Activated CD4-positive, alpha-beta T cell treated with anti-CD3 and anti-CD28 coated beads, Interleukin-2, amount 10 ng/mL, durations not matched to agents 24 days and 14 days (primary cell): Measurements from ENCODE around the gene RTF1. TPM values are rescaled to one million over a fixed set of nuclear protein-coding genes. Genes with fewer than 3 reads are reported as not detected.
A peak's percentile ranks its signal among the peaks of the same experiment; 100 is the strongest.

Experiments
- DNase-seq: peaks from one replicate; pipeline ENCODE4 v3.0.0; 2022
- H3K27ac Mint-ChIP-seq: one replicate; pipeline ENCODE4 v1.8.0; 2022; ENCODE audit warnings: mild to moderate bottlenecking, mixed read lengths
- H3K27me3 Mint-ChIP-seq: one replicate; pipeline ENCODE4 v1.8.0; 2022; ENCODE audit warnings: mixed read lengths
- H3K36me3 Mint-ChIP-seq: one replicate; pipeline ENCODE4 v1.8.0; 2022; ENCODE audit warnings: low read depth, mild to moderate bottlenecking, mixed read lengths
- H3K4me1 Mint-ChIP-seq: one replicate; pipeline ENCODE4 v1.8.0; 2021; ENCODE audit warnings: mixed read lengths
- H3K4me3 Mint-ChIP-seq: one replicate; pipeline ENCODE4 v1.8.0; 2022; ENCODE audit warnings: mild to moderate bottlenecking, moderate library complexity, mixed read lengths
- H3K9me3 Mint-ChIP-seq: one replicate; pipeline ENCODE4 v1.8.0; 2021; ENCODE audit warnings: mixed read lengths
- intact Hi-C: fragments of 100-400 bp; cut with micrococcal nuclease; formaldehyde crosslinking; loops from one replicate; pipeline ENCODE4 v1.15.1; 2023
- total RNA-seq: library from RNA; stranded (reverse); gene quantifications from 2 replicates; pipeline ENCODE4 v1.2.3, GENCODE V29; 2022

Gene RTF1
- total RNA-seq, 1 donor from 2014 or later: 38.1 TPM

DNA sequence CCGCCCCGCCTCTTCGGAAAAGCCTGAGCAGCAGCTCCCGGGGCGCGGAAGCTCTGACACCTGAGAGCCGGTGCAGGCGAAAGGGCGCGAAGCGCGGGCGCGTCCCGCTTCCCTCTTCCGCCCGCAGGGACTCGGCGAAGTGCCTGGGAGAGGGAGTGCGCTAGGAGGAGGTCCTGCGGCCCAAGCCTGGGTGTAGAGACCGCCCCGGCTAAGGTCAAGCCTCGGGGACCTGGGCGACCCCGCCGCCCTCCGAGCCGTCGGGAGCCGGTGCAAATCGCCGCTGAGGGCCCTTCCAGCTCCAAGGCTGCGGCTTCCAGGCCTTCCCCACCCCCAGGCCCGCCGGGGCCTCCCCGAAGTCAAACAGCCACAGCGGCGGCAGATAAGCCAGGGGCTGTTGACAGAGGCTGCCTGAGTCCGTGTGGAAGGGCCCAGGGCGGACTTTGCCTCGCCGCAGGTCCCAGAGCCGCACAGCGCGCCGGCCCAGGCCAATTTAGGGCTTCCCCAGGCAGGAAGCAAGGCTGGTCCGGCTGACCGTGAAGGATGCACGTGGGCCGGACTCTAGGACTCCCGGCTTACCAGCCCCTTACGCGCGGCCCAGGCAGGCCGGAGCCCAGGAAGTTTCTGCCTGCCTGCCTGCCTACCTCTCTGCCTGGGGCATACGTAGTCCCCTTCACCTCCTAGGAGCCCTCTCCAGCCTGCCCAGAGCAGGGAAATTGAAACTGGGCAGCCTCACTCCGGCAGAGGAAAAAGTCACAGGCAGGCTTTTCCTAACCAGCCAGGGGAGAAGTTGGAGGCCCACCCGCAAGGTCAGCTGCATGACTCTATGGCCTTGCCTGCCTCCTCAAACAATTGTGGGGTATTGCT, 79.1 kb downstream of the RTF1 start:
- no peaks in the 10 kb centered on the region for H3K36me3 Mint-ChIP-seq

GRCh38 chr15:41498657-41499056, 81.8 kb downstream of the RTF1 start:
- no peak overlapping the region for H3K27ac Mint-ChIP-seq
- H3K4me3 Mint-ChIP-seq: no peak overlapping the region
- H3K4me1 Mint-ChIP-seq: peaks cover 16% of the 10 kb centered on the region
- no peaks in the 10 kb centered on the region for H3K36me3 Mint-ChIP-seq
- DNase-seq: peak; percentile 54
- intact Hi-C loops: no loop called here
- peaks cover 66% of the 10 kb centered on the region for H3K27me3 Mint-ChIP-seq
- no peaks in the 10 kb centered on the region for H3K9me3 Mint-ChIP-seq

More for the DNA sequence above, 79.1 kb downstream of the RTF1 start:
- intact Hi-C loops: no loop called here
- peaks cover 52% of the 10 kb centered on the region for H3K27me3 Mint-ChIP-seq
- no peak overlapping the region for H3K27ac Mint-ChIP-seq
- peaks cover 25% of the 10 kb centered on the region for H3K4me1 Mint-ChIP-seq
- no peak for DNase-seq
- H3K4me3 Mint-ChIP-seq: peak overlapping the region; percentile 68
- no peaks in the 10 kb centered on the region for H3K9me3 Mint-ChIP-seq

DNA sequence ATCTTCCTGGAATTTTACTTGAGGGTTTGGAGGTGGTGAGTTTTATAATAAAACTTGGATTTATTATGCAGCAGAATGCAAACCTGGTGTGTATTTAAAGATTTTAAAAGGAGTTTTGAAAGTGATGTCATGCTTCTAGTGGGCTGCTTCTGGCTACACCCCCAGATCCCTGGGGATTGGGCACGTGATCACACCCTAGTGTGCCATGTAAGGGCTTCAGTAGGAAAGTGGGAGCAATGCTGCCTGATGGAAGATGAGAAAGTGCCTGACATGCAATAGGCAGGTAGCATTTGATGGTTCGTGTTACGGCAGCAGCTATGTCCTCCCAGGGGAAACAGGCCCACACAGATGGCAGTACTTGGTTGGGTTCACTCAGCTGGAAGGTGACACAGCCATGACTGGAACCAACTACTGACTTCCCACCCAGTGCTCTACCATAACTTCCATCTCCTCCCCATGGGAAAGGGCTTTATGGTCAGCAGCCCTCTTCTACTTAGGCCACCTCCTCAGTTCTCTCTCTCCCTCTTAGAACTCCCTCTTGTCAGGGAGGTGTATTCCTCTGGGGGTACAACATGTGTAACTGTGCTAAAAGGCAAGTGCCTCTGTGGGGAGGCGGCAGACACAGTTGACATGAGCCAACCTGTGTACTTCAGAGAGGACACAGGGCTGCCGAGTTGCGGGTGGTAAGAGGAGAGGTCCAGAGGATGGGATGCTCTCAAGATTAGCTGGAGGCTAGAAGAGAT, 82.4 kb downstream of the RTF1 start:
- Mint-ChIP-seq H3K4me1 (peaks cover 16% of the 10 kb centered on the region), H3K27me3 (peaks cover 68% of the 10 kb centered on the region), H3K9me3 (no peaks in the 10 kb centered on the region), H3K4me3 (no peak overlapping the region), H3K27ac (no peak overlapping the region), H3K36me3 (no peaks in the 10 kb centered on the region)
- intact Hi-C loops: no loop called here
- DNase-seq: peak; percentile 56

DNA sequence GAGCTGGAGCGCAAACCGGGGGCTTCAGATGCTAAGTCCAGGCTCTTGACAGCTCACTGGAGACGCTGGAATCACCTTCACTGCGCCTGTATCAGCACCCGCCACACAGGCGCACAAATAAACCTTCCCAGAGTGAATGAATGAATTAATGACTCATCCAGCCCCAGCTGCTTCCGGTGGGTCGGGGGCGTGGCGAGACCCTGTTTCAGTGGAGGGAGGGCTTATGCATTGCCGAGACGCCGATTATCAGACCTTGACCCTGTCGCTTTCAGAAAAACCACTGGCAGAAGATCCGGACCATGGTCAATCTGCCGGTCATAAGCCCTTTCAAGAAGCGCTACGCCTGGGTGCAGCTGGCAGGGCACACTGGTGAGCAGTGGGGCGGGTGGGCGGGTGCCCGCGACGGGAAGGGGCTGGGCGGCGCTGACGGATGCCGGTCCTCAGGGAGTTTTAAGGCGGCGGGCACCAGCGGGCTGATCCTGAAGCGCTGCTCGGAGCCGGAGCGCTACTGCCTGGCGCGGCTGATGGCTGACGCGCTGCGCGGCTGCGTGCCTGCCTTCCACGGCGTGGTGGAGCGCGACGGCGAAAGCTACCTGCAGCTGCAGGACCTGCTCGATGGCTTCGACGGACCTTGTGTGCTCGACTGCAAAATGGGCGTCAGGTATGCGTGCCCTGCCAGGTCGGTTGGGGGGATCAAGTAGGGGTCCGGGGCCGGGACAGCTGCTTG, 84.5 kb downstream of the RTF1 start:
- H3K27me3 Mint-ChIP-seq: peaks cover 76% of the 10 kb centered on the region
- H3K4me3 Mint-ChIP-seq: peak overlapping the region; percentile 76
- no peak overlapping the region for H3K27ac Mint-ChIP-seq
- no peaks in the 10 kb centered on the region for H3K9me3 Mint-ChIP-seq
- intact Hi-C loops: loop anchor here (5.0 kb wide), 1 partner anchor 34 kb away; no protein-coding TSS in a partner anchor
- H3K36me3 Mint-ChIP-seq: no peaks in the 10 kb centered on the region
- H3K4me1 Mint-ChIP-seq: peaks cover 15% of the 10 kb centered on the region
- peak; percentile 83 for DNase-seq

GRCh38 chr15:41501931-41502794, 85.3 kb downstream of the RTF1 start:
- Mint-ChIP-seq H3K36me3 (no peaks in the 10 kb centered on the region), H3K27me3 (peaks cover 71% of the 10 kb centered on the region), H3K27ac (no peak overlapping the region), H3K9me3 (no peaks in the 10 kb centered on the region), H3K4me3 (peak overlapping the region; percentile 76), H3K4me1 (peaks cover 11% of the 10 kb centered on the region)
- DNase-seq: peak; percentile 76
- intact Hi-C loops: loop anchor here (1.0 to 5.0 kb wide), 3 partner anchors 9 to 35 kb away; partner anchors contain the start of genes ITPKA and LTK

DNA sequence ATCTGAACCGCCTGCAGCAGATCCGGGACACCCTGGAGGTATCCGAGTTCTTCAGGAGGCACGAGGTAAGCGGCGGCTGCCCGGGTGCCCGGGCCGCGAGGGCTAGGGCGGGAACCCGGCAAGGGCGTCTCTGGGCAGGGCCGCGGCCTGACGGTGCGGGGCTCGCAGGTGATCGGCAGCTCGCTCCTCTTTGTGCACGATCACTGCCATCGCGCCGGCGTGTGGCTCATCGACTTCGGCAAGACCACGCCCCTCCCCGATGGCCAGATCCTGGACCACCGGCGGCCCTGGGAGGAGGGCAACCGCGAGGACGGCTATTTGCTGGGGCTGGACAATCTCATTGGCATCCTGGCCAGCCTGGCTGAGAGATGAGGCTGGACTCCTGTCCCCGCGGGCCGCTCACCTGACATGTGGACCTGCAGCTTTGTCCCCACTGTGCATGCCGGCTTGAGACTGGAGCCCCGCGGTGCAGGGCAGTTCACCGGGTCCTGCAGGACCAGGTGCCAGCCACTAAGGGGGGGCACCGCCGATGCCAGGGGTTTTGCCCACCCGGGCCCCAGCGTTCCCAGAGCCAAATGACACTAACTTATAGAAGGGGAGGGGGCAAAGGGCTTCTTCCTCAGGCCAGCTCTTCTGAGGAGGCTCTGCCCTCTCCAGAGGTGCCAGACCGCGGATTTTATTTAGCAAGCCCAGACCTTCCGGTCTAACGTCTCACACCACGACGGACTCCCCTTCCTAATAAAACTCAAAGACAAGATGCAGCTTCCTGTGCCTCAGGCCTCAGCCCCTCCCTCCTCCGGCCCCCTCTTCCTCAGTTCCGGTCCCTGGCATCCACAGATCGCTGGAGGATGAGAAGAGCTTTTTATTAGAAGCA, 86.1 kb downstream of the RTF1 start:
- intact Hi-C loops: loop anchor here (1.0 to 5.0 kb wide), 3 partner anchors 10 to 36 kb away; partner anchors contain the start of genes ITPKA and LTK
- peak overlapping the region; percentile 76 for H3K4me3 Mint-ChIP-seq
- no peaks in the 10 kb centered on the region for H3K9me3 Mint-ChIP-seq
- H3K36me3 Mint-ChIP-seq: no peaks in the 10 kb centered on the region
- no peak overlapping the region for H3K27ac Mint-ChIP-seq
- H3K4me1 Mint-ChIP-seq: peaks cover 9% of the 10 kb centered on the region
- DNase-seq: no peak
- peaks cover 70% of the 10 kb centered on the region for H3K27me3 Mint-ChIP-seq

DNA sequence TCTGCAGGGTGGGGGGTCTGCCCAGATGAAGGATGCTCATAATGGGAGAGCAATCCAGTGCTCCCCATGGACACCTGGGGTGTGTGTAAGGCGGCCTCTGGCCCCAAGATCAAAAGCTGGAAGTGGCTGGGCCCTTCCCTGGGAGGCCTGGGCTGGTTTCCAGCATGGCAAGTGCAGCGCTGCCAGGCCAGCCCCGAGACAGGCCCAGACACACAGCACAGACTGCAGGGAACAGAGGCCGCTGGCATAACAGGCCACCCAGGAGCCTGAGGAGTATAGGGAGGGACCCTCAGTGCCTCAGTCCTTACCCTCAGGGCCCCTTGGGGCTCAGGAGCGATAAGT, 86.7 kb downstream of the RTF1 start:
- Mint-ChIP-seq H3K27ac (no peak overlapping the region), H3K4me1 (peaks cover 9% of the 10 kb centered on the region), H3K9me3 (no peaks in the 10 kb centered on the region), H3K4me3 (peak overlapping the region; percentile 29), H3K36me3 (no peaks in the 10 kb centered on the region), H3K27me3 (peaks cover 67% of the 10 kb centered on the region)
- no peak for DNase-seq
- intact Hi-C loops: loop anchor here (5.0 kb wide), 1 partner anchor 36 kb away; no protein-coding TSS in a partner anchor

GRCh38 chr15:41504751-41505492, 88.0 kb downstream of the RTF1 start:
- H3K4me3 Mint-ChIP-seq: no peak overlapping the region
- DNase-seq: no peak
- H3K27me3 Mint-ChIP-seq: peaks cover 64% of the 10 kb centered on the region
- H3K9me3 Mint-ChIP-seq: no peaks in the 10 kb centered on the region
- no peaks in the 10 kb centered on the region for H3K36me3 Mint-ChIP-seq
- H3K27ac Mint-ChIP-seq: no peak overlapping the region
- intact Hi-C loops: loop anchor here (5.0 kb wide), 1 partner anchor 38 kb away; no protein-coding TSS in a partner anchor
- H3K4me1 Mint-ChIP-seq: peaks cover 9% of the 10 kb centered on the region

- Mint-ChIP-seq H3K36me3 (no peaks in the 10 kb centered on the region), H3K27me3 (peaks cover 66% of the 10 kb centered on the region), H3K9me3 (no peaks in the 10 kb centered on the region), H3K4me3 (no peak overlapping the region), H3K27ac (no peak overlapping the region), H3K4me1 (peaks cover 9% of the 10 kb centered on the region)
- intact Hi-C loops: no loop called here
- no peak for DNase-seq
These were observed 88.9 kb downstream of the RTF1 start for GRCh38 chr15:41505776-41506175.

DNA sequence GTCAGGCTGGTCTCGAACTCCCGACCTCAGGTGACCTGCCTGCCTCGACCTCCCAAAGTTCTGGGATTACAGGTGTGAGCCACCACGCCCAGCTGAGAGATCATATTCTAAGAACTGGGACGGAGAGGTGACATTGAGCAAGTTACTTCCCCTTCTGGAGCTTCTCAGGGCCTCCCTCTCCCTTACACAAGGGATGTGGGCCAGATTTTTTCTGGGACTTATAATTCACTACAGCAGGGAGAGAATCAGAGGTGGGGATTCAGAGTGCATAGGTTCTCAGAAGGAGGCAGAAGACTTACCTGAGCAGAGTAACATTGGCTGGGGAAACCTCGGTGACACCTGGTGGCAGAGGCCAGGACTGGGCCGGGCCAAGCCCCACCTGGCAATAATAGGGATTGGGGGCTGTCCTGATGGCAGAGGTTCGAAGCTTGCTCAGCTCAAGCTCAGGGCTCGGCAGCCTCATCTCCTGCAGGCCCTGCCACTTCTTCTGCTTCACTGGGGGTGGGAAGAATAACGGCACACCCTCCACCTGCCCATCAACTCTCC, 90.0 kb downstream of the RTF1 start:
- no peak overlapping the region for H3K27ac Mint-ChIP-seq
- DNase-seq: no peak
- intact Hi-C loops: no loop called here
- no peak overlapping the region for H3K4me3 Mint-ChIP-seq
- H3K4me1 Mint-ChIP-seq: peaks cover 3% of the 10 kb centered on the region
- H3K36me3 Mint-ChIP-seq: no peaks in the 10 kb centered on the region
- no peaks in the 10 kb centered on the region for H3K9me3 Mint-ChIP-seq
- peaks cover 61% of the 10 kb centered on the region for H3K27me3 Mint-ChIP-seq

- DNase-seq: no peak
- intact Hi-C loops: no loop called here
- Mint-ChIP-seq H3K36me3 (no peaks in the 10 kb centered on the region), H3K4me3 (no peak overlapping the region), H3K27ac (no peak overlapping the region), H3K9me3 (no peaks in the 10 kb centered on the region), H3K27me3 (peaks cover 63% of the 10 kb centered on the region), H3K4me1 (peaks cover 11% of the 10 kb centered on the region)
These were observed 91.0 kb downstream of the RTF1 start for GRCh38 chr15:41507820-41508290.
